Measurements from ENCODE around the gene NKIRAS2.

GRCh38 chr17:42025191-42025579 is 5.3 kb downstream of the NKIRAS2 start:
- TF ChIP-seq, protein P1, sequence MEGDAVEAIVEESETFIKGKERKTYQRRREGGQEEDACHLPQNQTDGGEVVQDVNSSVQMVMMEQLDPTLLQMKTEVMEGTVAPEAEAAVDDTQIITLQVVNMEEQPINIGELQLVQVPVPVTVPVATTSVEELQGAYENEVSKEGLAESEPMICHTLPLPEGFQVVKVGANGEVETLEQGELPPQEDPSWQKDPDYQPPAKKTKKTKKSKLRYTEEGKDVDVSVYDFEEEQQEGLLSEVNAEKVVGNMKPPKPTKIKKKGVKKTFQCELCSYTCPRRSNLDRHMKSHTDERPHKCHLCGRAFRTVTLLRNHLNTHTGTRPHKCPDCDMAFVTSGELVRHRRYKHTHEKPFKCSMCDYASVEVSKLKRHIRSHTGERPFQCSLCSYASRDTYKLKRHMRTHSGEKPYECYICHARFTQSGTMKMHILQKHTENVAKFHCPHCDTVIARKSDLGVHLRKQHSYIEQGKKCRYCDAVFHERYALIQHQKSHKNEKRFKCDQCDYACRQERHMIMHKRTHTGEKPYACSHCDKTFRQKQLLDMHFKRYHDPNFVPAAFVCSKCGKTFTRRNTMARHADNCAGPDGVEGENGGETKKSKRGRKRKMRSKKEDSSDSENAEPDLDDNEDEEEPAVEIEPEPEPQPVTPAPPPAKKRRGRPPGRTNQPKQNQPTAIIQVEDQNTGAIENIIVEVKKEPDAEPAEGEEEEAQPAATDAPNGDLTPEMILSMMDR (IDR thresholded peaks at IDR 0.05 in 8 of 11, conservative IDR thresholded peaks at IDR 0.05 in 3 of 11): peak in 1 of 11 experiments; percentile 6
- TF ChIP-seq POLR2A (IDR thresholded peaks at IDR 0.05) (no peak), POLR2AphosphoS5 (IDR thresholded peaks at IDR 0.05) (no peak)
